Mesothelial cell of epicardium (in vitro differentiated cells): Measurements from ENCODE around the gene ZFAND2A. TPM values are rescaled to one million over a fixed set of nuclear protein-coding genes. Genes with fewer than 3 reads are reported as not detected.
"Not testable (repeated sequence)": the region's sequence is repeated elsewhere in the genome, so short reads cannot be mapped to it uniquely, and the experiment has no call there.

Experiments
- DNase-seq, 2 experiments: peaks; one replicate each; pipeline ENCODE4 v3.0.0; 2021; ENCODE audit warnings: low spot score in 2 of 2; ENCODE audit not compliant: unreplicated experiment in 2 of 2
- H3K27ac Mint-ChIP-seq: 2 replicates; pipeline ENCODE4 v1.8.0; 2021; ENCODE audit warnings: mixed read lengths
- H3K27me3 Mint-ChIP-seq: 2 replicates; pipeline ENCODE4 v1.8.0; 2021; ENCODE audit warnings: low read depth, mixed read lengths
- H3K36me3 Mint-ChIP-seq: 2 replicates; pipeline ENCODE4 v1.8.0; 2021; ENCODE audit warnings: mixed read lengths
- H3K4me1 Mint-ChIP-seq: 2 replicates; pipeline ENCODE4 v1.8.0; 2021; ENCODE audit warnings: mixed read lengths
- H3K4me3 Mint-ChIP-seq: 2 replicates; pipeline ENCODE4 v1.8.0; 2021; ENCODE audit warnings: mild to moderate bottlenecking, moderate library complexity, mixed read lengths
- H3K9me3 Mint-ChIP-seq: 2 replicates; pipeline ENCODE4 v1.8.0; 2021; ENCODE audit warnings: mixed read lengths
- CTCF ChIP-seq: fragments of 200-600 bp; sonication (generic); IDR thresholded peaks from one replicate; pipeline ENCODE4 v1.5.0; 2021; ENCODE audit warnings: antibody characterized with exemption; ENCODE audit not compliant: unreplicated experiment
- total RNA-seq: library from RNA; stranded (reverse); gene quantifications from 3 replicates; pipeline ENCODE4 v1.2.1, GENCODE V29; 2021

Gene ZFAND2A
- total RNA-seq, 1 donor from 2014 or later = 16.3 TPM

GRCh38 chr7:1200045-1200444 lies 40.0 kb upstream of the ZFAND2A start:
- Mint-ChIP-seq H3K4me1 (peaks cover 4% of the 10 kb centered on the region), H3K27me3 (peaks cover 41% of the 10 kb centered on the region), H3K4me3 (no peak overlapping the region), H3K9me3 (no peaks in the 10 kb centered on the region), H3K36me3 (no peaks in the 10 kb centered on the region), H3K27ac (no peak overlapping the region)
- no peak for DNase-seq
- TF ChIP-seq CTCF = no peak

- no peaks in the 10 kb centered on the region for H3K36me3 Mint-ChIP-seq
- no peak for TF ChIP-seq CTCF
- H3K4me3 Mint-ChIP-seq = no peak overlapping the region
- peaks cover 4% of the 10 kb centered on the region for H3K4me1 Mint-ChIP-seq
- no peak for DNase-seq
- peaks cover 49% of the 10 kb centered on the region for H3K27me3 Mint-ChIP-seq
- no peaks in the 10 kb centered on the region for H3K9me3 Mint-ChIP-seq
- H3K27ac Mint-ChIP-seq = no peak overlapping the region
These were observed 38.1 kb upstream of the ZFAND2A start for GRCh38 chr7:1197997-1198625.

GRCh38 chr7:1196950-1197349 lies 37.0 kb upstream of the ZFAND2A start:
- no peak for DNase-seq
- Mint-ChIP-seq H3K36me3 (no peaks in the 10 kb centered on the region), H3K27me3 (peaks cover 58% of the 10 kb centered on the region), H3K4me1 (peaks cover 4% of the 10 kb centered on the region), H3K27ac (no peak overlapping the region), H3K9me3 (no peaks in the 10 kb centered on the region), H3K4me3 (no peak overlapping the region)
- TF ChIP-seq CTCF = no peak

- peaks cover 59% of the 10 kb centered on the region for H3K27me3 Mint-ChIP-seq
- not testable (repeated sequence) for H3K4me3 Mint-ChIP-seq
These were observed 36.4 kb upstream of the ZFAND2A start for GRCh38 chr7:1196441-1196840.

GRCh38 chr7:1193593-1194424 lies 33.8 kb upstream of the ZFAND2A start:
- DNase-seq = no peak
- H3K4me1 Mint-ChIP-seq = no peaks in the 10 kb centered on the region
- H3K9me3 Mint-ChIP-seq = peaks cover 5% of the 10 kb centered on the region
- no peak for TF ChIP-seq CTCF
- H3K27ac Mint-ChIP-seq = no peak overlapping the region
- no peaks in the 10 kb centered on the region for H3K36me3 Mint-ChIP-seq
- peaks cover 66% of the 10 kb centered on the region for H3K27me3 Mint-ChIP-seq
- H3K4me3 Mint-ChIP-seq = no peak overlapping the region

More at GRCh38 chr7:1196441-1196840, 36.4 kb upstream of the ZFAND2A start:
- H3K27ac Mint-ChIP-seq, H3K4me1 Mint-ChIP-seq, H3K36me3 Mint-ChIP-seq, DNase-seq, H3K9me3 Mint-ChIP-seq: not testable (repeated sequence)

- peaks cover 75% of the 10 kb centered on the region for H3K27me3 Mint-ChIP-seq
- H3K4me3 Mint-ChIP-seq = no peak overlapping the region
- DNase-seq = no peak
- peaks cover 5% of the 10 kb centered on the region for H3K9me3 Mint-ChIP-seq
- no peaks in the 10 kb centered on the region for H3K36me3 Mint-ChIP-seq
- no peaks in the 10 kb centered on the region for H3K4me1 Mint-ChIP-seq
- no peak overlapping the region for H3K27ac Mint-ChIP-seq
- TF ChIP-seq CTCF = no peak
These were observed 32.2 kb upstream of the ZFAND2A start for GRCh38 chr7:1192171-1192676.
